HepG2 (cell line): Measurements from ENCODE around the gene RAB38. TPM values are rescaled to one million over a fixed set of nuclear protein-coding genes. Genes with fewer than 3 reads are reported as not detected.
A peak's percentile ranks its signal among the peaks of the same experiment; 100 is the strongest.

ENCODE experiments used
- ATAC-seq: fragments of 200-7000 bp; cut with Tn5 transposase; 3 replicates; pipeline ENCODE4 v1.9.1; 2020; ENCODE audit warnings: mild to moderate bottlenecking, moderate library complexity
- BruUV-seq: library from RNA; stranded (reverse); fragments of 400-500 nt; replicated peaks from 2 replicates; lab custom pipeline; 2021; lab: Mats Ljungman, UMichigan
- CTCF ChIA-PET: fragments of 300-600 bp; formaldehyde crosslinking; extraction: SDS; loops from one replicate; lab custom pipeline; 2021; ENCODE audit warnings: low total read pairs, inconsistent platforms, low intra/inter-chr PET ratio; lab: Yijun Ruan, JAX
- POLR2A ChIA-PET: fragments of 350-600 bp; sonication (Branson Sonifier 250); formaldehyde crosslinking; loops from one replicate; lab custom pipeline; 2020; ENCODE audit warnings: antibody characterized with exemption, inconsistent platforms; lab: Yijun Ruan, JAX
- DNase-seq: peaks from one replicate; pipeline ENCODE4 v3.0.0-alpha.2; 2015; ENCODE audit warnings: low spot score
- FAIRE-seq: peaks from 3 replicates; lab custom pipeline; 2011; peaks lifted over from hg19 to GRCh38; lab: Jason Lieb, UNC
- H2AFZ ChIP-seq: one replicate; pipeline ENCODE4 v1.6.1; 2011; ENCODE audit warnings: low read length, inconsistent platforms
- H3K27ac ChIP-seq: fragments of 300-600 bp; 3 replicates; pipeline ENCODE4 v1.8.0; 2011; ENCODE audit warnings: mixed run types, mild to moderate bottlenecking, mixed read lengths, low read length, inconsistent platforms; ENCODE audit not compliant: insufficient read depth; ENCODE audit errors: extremely low read length
- H3K27me3 ChIP-seq, 2 experiments: fragments of 200-600 bp in 1 of 2; 2 replicates in 1 of 2; 3 replicates in 1 of 2; pipeline versions ENCODE4 v1.6.0 to v1.8.0; 2011; ENCODE audit warnings: low read length in 2 of 2, mild to moderate bottlenecking in 2 of 2, moderate library complexity in 2 of 2, inconsistent platforms in 1 of 2; ENCODE audit not compliant: insufficient read depth in 2 of 2, control insufficient read depth in 1 of 2
- H3K36me3 ChIP-seq, 2 experiments: fragments of 200-600 bp in 1 of 2; replicated peaks in 1 of 2; 2 replicates in 1 of 2; 3 replicates in 1 of 2; pipeline versions ENCODE4 v1.5.1 to v1.8.0; 2011; ENCODE audit warnings: low read length in 2 of 2, inconsistent platforms in 1 of 2; ENCODE audit not compliant: insufficient read depth in 2 of 2, control insufficient read depth in 1 of 2
- H3K4me1 ChIP-seq: 2 replicates; pipeline ENCODE4 v1.5.1; 2012; ENCODE audit warnings: low read length, inconsistent platforms; ENCODE audit not compliant: insufficient read depth
- H3K4me2 ChIP-seq: 2 replicates; pipeline ENCODE4 v1.6.0; 2011; ENCODE audit warnings: low read depth, low read length, inconsistent platforms
- H3K4me3 ChIP-seq, 3 experiments: fragments of 200-600 bp in 1 of 3; sonication (generic), shearing (Covaris generic) in 1 of 3; replicated peaks in 1 of 3; 2 replicates each; pipeline ENCODE4 v1.5.1; 2011 to 2016; ENCODE audit warnings: low read length in 3 of 3, inconsistent platforms in 2 of 3, low read depth in 2 of 3, mild to moderate bottlenecking in 2 of 3, control low read depth in 1 of 3, mixed read lengths in 1 of 3; ENCODE audit not compliant: insufficient read depth in 1 of 3
- H3K79me2 ChIP-seq: one replicate; pipeline ENCODE4 v1.6.1; 2011; ENCODE audit warnings: low read length, inconsistent platforms; ENCODE audit not compliant: insufficient read depth
- H3K9ac ChIP-seq: 2 replicates; pipeline ENCODE4 v1.6.0; 2011; ENCODE audit warnings: mild to moderate bottlenecking, low read depth, low read length, inconsistent platforms; ENCODE audit not compliant: insufficient read depth
- H3K9me3 ChIP-seq: 2 replicates; pipeline ENCODE4 v1.5.1; 2012; ENCODE audit warnings: mild to moderate bottlenecking, low read length
- H4K20me1 ChIP-seq: 2 replicates; pipeline ENCODE4 v1.6.0; 2011; ENCODE audit warnings: inconsistent platforms, mild to moderate bottlenecking, low read length, moderate library complexity; ENCODE audit not compliant: insufficient read depth
- KLF16 ChIP-seq, 2 experiments: sonication (generic) in 1 of 2; formaldehyde crosslinking in 1 of 2; IDR thresholded peaks; 2 replicates each; pipeline versions ENCODE4 v1.6.1 to v1.8.0; 2016 to 2023; ENCODE audit warnings: missing genetic modification reagents in 2 of 2, missing compliant biosample characterization in 1 of 2
- MAFF ChIP-seq: IDR thresholded peaks from 2 replicates; pipeline ENCODE4 v1.6.1; 2011; ENCODE audit warnings: low read depth, low read length, improper control_type of control experiment
- MAFK ChIP-seq, 2 experiments: IDR thresholded peaks in 1 of 2; conservative IDR thresholded peaks in 1 of 2; 2 replicates each; pipeline ENCODE4 v1.6.1; 2011; ENCODE audit warnings: improper control_type of control experiment in 2 of 2, low read length in 2 of 2
- MED1 ChIP-seq: sonication (generic); formaldehyde crosslinking; IDR thresholded peaks from 2 replicates; pipeline ENCODE4 v1.4.0; 2020; ENCODE audit warnings: missing genetic modification reagents
- MYC ChIP-seq: sonication (generic); formaldehyde crosslinking; IDR thresholded peaks from 2 replicates; pipeline ENCODE4 v1.9.0; 2021; ENCODE audit warnings: missing genetic modification reagents, borderline replicate concordance
- PHB2 ChIP-seq: fragments of 450-650 bp; IDR thresholded peaks from 2 replicates; pipeline ENCODE4 v1.6.1; 2018; ENCODE audit not compliant: partially characterized antibody
- RCOR2 ChIP-seq: IDR thresholded peaks from 2 replicates; pipeline ENCODE4 v1.6.1; 2016; ENCODE audit warnings: missing biosample characterization, missing genetic modification reagents
- SCMH1 ChIP-seq: sonication (generic); formaldehyde crosslinking; IDR thresholded peaks from 2 replicates; pipeline ENCODE4 v1.9.0; 2021; ENCODE audit warnings: missing genetic modification reagents, mild to moderate bottlenecking, borderline replicate concordance
- SNAPC2 ChIP-seq: sonication (generic); formaldehyde crosslinking; IDR thresholded peaks from 2 replicates; pipeline ENCODE4 v1.8.1; 2022; ENCODE audit warnings: mild to moderate bottlenecking, missing genetic modification reagents
- ZNF337 ChIP-seq: sonication (generic); formaldehyde crosslinking; IDR thresholded peaks from 2 replicates; pipeline ENCODE4 v1.5.1; 2020; ENCODE audit warnings: missing genetic modification reagents, low read depth, mild to moderate bottlenecking, borderline replicate concordance
- ZNF598 ChIP-seq: sonication (generic); formaldehyde crosslinking; IDR thresholded peaks from 2 replicates; pipeline ENCODE4 v1.5.1; 2020; ENCODE audit warnings: mild to moderate bottlenecking, missing genetic modification reagents, borderline replicate concordance
- in situ Hi-C: cut with HindIII; loops from 2 replicates; pipeline ENCODE4 v1.10.0; 2017; ENCODE audit warnings: low pct_unique_long_range_greater_than_20kb; ENCODE audit not compliant: extremely low pct_ligation_motif_present
- intact Hi-C: fragments of 100-400 bp; cut with micrococcal nuclease; formaldehyde crosslinking; loops from one replicate; pipeline ENCODE4 v1.10.0; 2022; ENCODE audit not compliant: unreplicated experiment
- polyA plus RNA-seq, 8 experiments: library from polyadenylated mRNA; depleted of rRNA in 3 of 8; stranded (reverse) in 7 of 8; unstranded in 1 of 8; fragments of >200 nt; fragmentation: Illumina TruSeq in 4 of 8; extraction: Trizol in 4 of 8; gene quantifications; 2 replicates each; pipeline versions ENCODE4 v1.2.1 to v1.2.3, GENCODE V29; 2011 to 2016; ENCODE audit warnings: low read depth in 4 of 8, missing spikeins in 1 of 8, mixed read lengths in 1 of 8; ENCODE audit not compliant: insufficient read depth in 1 of 8
- total RNA-seq, 5 experiments: library from RNA; depleted of rRNA; stranded (reverse); fragments of >200 nt; fragmentation: Illumina TruSeq; extraction: Trizol; gene quantifications; 2 replicates each; pipeline ENCODE4 v1.2.3, GENCODE V29; 2016; ENCODE audit warnings: low read depth in 1 of 5
- TF ChIP-seq, protein P1 (sequence below): sonication (generic); formaldehyde crosslinking; IDR thresholded peaks from 2 replicates; pipeline ENCODE4 v1.8.0; 2022; ENCODE audit warnings: mild to moderate bottlenecking, missing genetic modification reagents; ENCODE audit not compliant: insufficient replicate concordance

RAB38 gene
- total and polyA plus RNA-seq, 2 of the 13 experiments (the other 11 are each of a cell fraction or from before 2014, with no cell fraction given), result 0.13 to 0.30 TPM

DNA sequence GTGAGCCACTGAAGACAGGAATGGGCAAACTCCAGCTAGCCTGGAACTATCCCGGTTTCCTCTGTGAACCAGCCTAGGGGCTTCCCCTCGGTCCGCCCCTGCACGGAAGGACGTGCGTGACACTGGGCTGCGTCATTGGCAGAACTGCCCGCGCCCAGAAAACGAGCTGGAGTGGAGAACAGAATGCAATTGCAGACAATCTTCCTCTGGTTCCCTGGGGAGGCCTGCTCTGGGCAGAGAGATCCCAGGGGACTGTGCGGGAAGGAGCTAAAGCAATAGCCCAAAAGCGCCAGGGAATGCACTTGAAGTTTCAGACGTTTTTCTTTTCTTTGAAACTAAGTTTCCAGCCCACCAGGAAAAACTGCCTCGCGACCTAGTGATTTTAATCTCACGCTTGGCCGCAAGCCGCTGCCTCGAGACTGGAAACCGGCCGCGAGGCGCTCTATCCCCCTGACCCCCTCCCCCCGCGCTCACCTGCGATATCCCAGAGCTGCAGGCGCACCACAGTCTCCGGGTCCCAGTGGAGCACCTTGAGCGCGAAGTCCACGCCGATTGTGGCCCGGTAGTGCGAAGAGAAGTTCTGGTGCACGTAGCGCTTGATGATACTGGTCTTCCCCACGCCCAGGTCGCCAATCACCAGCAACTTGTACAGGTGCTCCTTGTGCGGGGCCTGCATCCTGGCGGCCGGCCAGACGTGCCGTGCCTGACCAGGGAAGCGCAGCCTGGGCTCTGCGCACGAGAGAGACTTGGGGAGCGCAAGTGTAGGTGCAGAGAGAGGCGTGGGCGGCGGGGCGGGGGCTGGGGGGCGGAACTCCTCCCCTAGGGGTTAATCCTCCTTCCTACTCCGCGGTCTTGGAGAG lies at the start of gene RAB38 (continued):
- TF ChIP-seq, protein P1, sequence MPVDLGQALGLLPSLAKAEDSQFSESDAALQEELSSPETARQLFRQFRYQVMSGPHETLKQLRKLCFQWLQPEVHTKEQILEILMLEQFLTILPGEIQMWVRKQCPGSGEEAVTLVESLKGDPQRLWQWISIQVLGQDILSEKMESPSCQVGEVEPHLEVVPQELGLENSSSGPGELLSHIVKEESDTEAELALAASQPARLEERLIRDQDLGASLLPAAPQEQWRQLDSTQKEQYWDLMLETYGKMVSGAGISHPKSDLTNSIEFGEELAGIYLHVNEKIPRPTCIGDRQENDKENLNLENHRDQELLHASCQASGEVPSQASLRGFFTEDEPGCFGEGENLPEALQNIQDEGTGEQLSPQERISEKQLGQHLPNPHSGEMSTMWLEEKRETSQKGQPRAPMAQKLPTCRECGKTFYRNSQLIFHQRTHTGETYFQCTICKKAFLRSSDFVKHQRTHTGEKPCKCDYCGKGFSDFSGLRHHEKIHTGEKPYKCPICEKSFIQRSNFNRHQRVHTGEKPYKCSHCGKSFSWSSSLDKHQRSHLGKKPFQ (CRISPR knock-in tag), result no peak
- TF ChIP-seq ZNF598 (CRISPR knock-in tag) (no peak), ZNF337 (CRISPR knock-in tag) (no peak), MED1 (CRISPR knock-in tag) (no peak), KLF16 (CRISPR knock-in tag; IDR thresholded peaks at IDR 0.05) (no peak), MYC (CRISPR knock-in tag) (no peak), SNAPC2 (no peak), RCOR2 (CRISPR knock-in tag) (no peak), SCMH1 (no peak)

GRCh38 chr11:88213406-88213805 lies 38.2 kb upstream of the RAB38 start:
- H3K27ac ChIP-seq, result no peak overlapping the region
- POLR2A ChIA-PET, result no interaction called here
- in situ Hi-C loops, result no loop called here
- no peaks in the 10 kb centered on the region for H3K79me2 ChIP-seq
- ATAC-seq (no peak), FAIRE-seq (no peak), DNase-seq (no peak)
- CTCF ChIA-PET, result no interaction called here
- BruUV-seq, result no TSS peak
- H3K27me3 ChIP-seq, result no peaks in the 10 kb centered on the region
- no peaks in the 10 kb centered on the region for H3K36me3 ChIP-seq
- H3K4me3 ChIP-seq, result no peak overlapping the region
- H3K4me2 ChIP-seq, result no peak overlapping the region
- intact Hi-C loops, result no loop called here
- no peaks in the 10 kb centered on the region for H4K20me1 ChIP-seq
- H3K9ac ChIP-seq, result no peak overlapping the region
- no peaks in the 10 kb centered on the region for H3K4me1 ChIP-seq
- no peak overlapping the region for H2AFZ ChIP-seq
- TF ChIP-seq MAFF (peak; percentile 67), MAFK (conservative IDR thresholded peaks at IDR 0.05 in 1 of 2, IDR thresholded peaks at IDR 0.05 in 1 of 2; ENCODE audit: low read length in 2 of 2) (peak in 1 of 2 experiments; percentile 70; a peak in 2 of 4 replicates), PHB2 (no peak), SCMH1 (no peak)
- no peaks in the 10 kb centered on the region for H3K9me3 ChIP-seq
